Measurements from ENCODE around the gene CASK. TPM values are rescaled to one million over a fixed set of nuclear protein-coding genes. Genes with fewer than 3 reads are reported as not detected.

CASK gene
- total RNA-seq, 2 experiments from 2014 or later: 18.2 to 20.2 TPM

- no peaks in the 10 kb centered on the region for H3K9me3 Mint-ChIP-seq
- H3K36me3 Mint-ChIP-seq (ENCODE audit: low read depth): no peaks in the 10 kb centered on the region
- TF ChIP-seq, protein P1, sequence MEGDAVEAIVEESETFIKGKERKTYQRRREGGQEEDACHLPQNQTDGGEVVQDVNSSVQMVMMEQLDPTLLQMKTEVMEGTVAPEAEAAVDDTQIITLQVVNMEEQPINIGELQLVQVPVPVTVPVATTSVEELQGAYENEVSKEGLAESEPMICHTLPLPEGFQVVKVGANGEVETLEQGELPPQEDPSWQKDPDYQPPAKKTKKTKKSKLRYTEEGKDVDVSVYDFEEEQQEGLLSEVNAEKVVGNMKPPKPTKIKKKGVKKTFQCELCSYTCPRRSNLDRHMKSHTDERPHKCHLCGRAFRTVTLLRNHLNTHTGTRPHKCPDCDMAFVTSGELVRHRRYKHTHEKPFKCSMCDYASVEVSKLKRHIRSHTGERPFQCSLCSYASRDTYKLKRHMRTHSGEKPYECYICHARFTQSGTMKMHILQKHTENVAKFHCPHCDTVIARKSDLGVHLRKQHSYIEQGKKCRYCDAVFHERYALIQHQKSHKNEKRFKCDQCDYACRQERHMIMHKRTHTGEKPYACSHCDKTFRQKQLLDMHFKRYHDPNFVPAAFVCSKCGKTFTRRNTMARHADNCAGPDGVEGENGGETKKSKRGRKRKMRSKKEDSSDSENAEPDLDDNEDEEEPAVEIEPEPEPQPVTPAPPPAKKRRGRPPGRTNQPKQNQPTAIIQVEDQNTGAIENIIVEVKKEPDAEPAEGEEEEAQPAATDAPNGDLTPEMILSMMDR (IDR thresholded peaks at IDR 0.05): no peak
- ChIA-PET CTCF (no interaction called here), POLR2A (no interaction called here)
- intact Hi-C loops (cut with micrococcal nuclease): no loop called here
- no peak overlapping the region for H3K4me3 Mint-ChIP-seq
- ATAC-seq: no peak
- no peak overlapping the region for H3K27ac Mint-ChIP-seq
- DNase-seq: no peak
- peaks cover 2% of the 10 kb centered on the region for H3K4me1 Mint-ChIP-seq (ENCODE audit: low read depth)
- H3K27me3 Mint-ChIP-seq: no peaks in the 10 kb centered on the region
Measured at GRCh38 chrX:41468647-41469323, 454.6 kb downstream of the CASK start.

Other genes with a start within 250 kb of the CASK start
- under 1 TPM; 0.52 to 0.65 TPM for gene GPR34, start 234.6 kb downstream of the CASK start, total RNA-seq
- under 1 TPM; 0.11 to 0.38 TPM for gene GPR82, start 199.4 kb downstream of the CASK start, total RNA-seq

Measured in activated CD8-positive, alpha-beta T cell treated with anti-CD3 and anti-CD28 coated beads for 36 hours (primary cell).